Effector memory CD4-positive, alpha-beta T cell (primary cell): ENCODE measurements around the gene DCDC2.
"Not testable (repeated sequence)": the region's sequence is repeated elsewhere in the genome, so short reads cannot be mapped to it uniquely, and the experiment has no call there.

ENCODE experiments used
- DNase-seq, 3 donors: peaks; one replicate each; pipeline ENCODE4 v3.0.0-alpha.2; 2020
- H3K27ac ChIP-seq: 2 replicates; pipeline ENCODE4 v1.7.0; 2013; ENCODE audit warnings: mild to moderate bottlenecking, low read length, moderate library complexity; ENCODE audit not compliant: insufficient read depth, poor library complexity, severe bottlenecking
- H3K27me3 ChIP-seq: replicated peaks from 2 replicates; pipeline ENCODE4 v1.7.0; 2013; ENCODE audit warnings: mild to moderate bottlenecking, low read length; ENCODE audit not compliant: insufficient read depth, control insufficient read depth, poor library complexity, severe bottlenecking
- H3K36me3 ChIP-seq: 2 replicates; pipeline ENCODE4 v1.7.0; 2013; ENCODE audit warnings: mild to moderate bottlenecking, low read length, moderate library complexity; ENCODE audit not compliant: control insufficient read depth, insufficient read depth
- H3K4me1 ChIP-seq: 2 replicates; pipeline ENCODE4 v1.7.0; 2013; ENCODE audit warnings: low read length, mild to moderate bottlenecking; ENCODE audit not compliant: control insufficient read depth, insufficient read depth, poor library complexity, severe bottlenecking
- H3K4me3 ChIP-seq: 2 replicates; pipeline ENCODE4 v1.7.0; 2013; ENCODE audit warnings: low read length, low read depth, mild to moderate bottlenecking; ENCODE audit not compliant: insufficient read depth, poor library complexity, severe bottlenecking
- H3K9me3 ChIP-seq: 2 replicates; pipeline ENCODE4 v1.7.0; 2013; ENCODE audit warnings: mild to moderate bottlenecking, low read length, moderate library complexity; ENCODE audit not compliant: control insufficient read depth

DCDC2 gene

GRCh38 chr6:24327756-24328155 lies 30.1 kb downstream of the DCDC2 start:
- no peaks in the 10 kb centered on the region for H3K36me3 ChIP-seq
- no peak for DNase-seq
- H3K27ac ChIP-seq: no peak overlapping the region
- H3K4me1 ChIP-seq: no peaks in the 10 kb centered on the region
- no peak overlapping the region for H3K4me3 ChIP-seq
- H3K9me3 ChIP-seq: no peaks in the 10 kb centered on the region
- H3K27me3 ChIP-seq: no peaks in the 10 kb centered on the region

DNA sequence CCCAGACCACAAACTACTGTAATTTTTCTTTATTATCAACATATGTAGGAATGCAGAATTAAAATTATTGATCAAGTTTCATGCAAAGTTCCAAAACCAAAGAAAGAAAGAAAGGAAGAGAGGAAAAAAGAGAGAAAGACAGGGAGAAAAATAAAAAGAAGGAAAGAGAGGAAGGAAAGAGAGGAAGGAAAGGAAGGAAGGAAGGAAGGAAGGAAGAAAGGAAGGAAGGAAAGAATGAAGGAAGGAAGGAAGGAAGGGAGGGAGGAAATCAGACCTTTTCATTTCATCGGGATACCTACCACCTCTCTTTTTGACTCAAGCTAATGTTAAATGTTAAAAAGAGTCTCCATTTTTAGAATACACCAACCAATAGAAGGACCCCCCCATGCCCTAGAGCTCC lies 31.9 kb downstream of the DCDC2 start:
- Histone ChIP-seq H3K27me3 (peaks cover 4% of the 10 kb centered on the region), H3K4me1 (no peaks in the 10 kb centered on the region), H3K9me3 (no peaks in the 10 kb centered on the region), H3K27ac (no peak overlapping the region), H3K36me3 (no peaks in the 10 kb centered on the region), H3K4me3 (no peak overlapping the region)
- no peak for DNase-seq

DNA sequence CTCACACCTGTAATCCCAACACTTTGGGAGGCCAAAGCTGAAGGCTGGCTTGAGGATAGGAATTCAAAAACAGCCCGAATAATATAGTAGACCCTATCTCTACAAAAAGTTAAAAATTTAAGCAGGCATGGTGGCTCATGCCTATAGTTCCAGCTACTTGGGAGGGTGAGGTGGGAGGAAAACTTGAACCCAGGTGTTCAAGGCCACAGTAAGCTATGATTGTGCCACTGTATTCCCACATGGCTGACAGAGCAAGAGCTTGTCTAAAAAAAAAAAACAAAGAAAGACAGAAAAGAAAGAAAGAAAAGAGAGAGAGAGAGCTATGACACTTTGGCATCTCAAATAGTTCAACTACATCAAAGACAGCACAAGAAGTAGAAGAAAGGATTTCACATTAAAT lies 33.2 kb downstream of the DCDC2 start:
- no peaks in the 10 kb centered on the region for H3K36me3 ChIP-seq
- H3K27me3 ChIP-seq: peaks cover 4% of the 10 kb centered on the region
- H3K27ac ChIP-seq: no peak overlapping the region
- no peaks in the 10 kb centered on the region for H3K9me3 ChIP-seq
- H3K4me1 ChIP-seq: no peaks in the 10 kb centered on the region
- no peak overlapping the region for H3K4me3 ChIP-seq
- DNase-seq: no peak

GRCh38 chr6:24323632-24324337 lies 34.1 kb downstream of the DCDC2 start:
- Histone ChIP-seq H3K9me3 (no peaks in the 10 kb centered on the region), H3K4me3 (no peak overlapping the region), H3K4me1 (no peaks in the 10 kb centered on the region), H3K27me3 (peaks cover 4% of the 10 kb centered on the region), H3K36me3 (no peaks in the 10 kb centered on the region), H3K27ac (no peak overlapping the region)
- no peak for DNase-seq

DNA sequence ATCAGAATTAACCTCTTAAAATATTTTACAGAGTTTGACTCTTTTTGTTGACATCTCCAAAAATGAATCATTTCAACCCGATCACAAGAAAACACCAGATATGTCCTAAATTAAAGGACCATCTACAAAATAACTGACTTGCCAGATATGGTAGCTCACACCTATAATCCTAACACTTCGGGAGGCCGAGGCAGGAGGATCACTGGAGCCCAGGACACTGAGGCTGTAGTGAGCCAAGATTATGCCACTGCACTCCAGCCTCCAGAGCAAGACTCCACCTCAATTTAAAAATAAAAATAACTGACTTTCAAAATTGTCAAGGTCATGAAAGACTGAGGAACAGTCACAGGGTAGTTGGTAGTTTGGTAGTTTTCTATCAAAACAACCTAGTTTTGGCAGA lies 34.9 kb downstream of the DCDC2 start:
- H3K36me3 ChIP-seq: no peaks in the 10 kb centered on the region
- H3K4me1 ChIP-seq: no peaks in the 10 kb centered on the region
- H3K27ac ChIP-seq: no peak overlapping the region
- peaks cover 4% of the 10 kb centered on the region for H3K27me3 ChIP-seq
- no peaks in the 10 kb centered on the region for H3K9me3 ChIP-seq
- no peak for DNase-seq
- no peak overlapping the region for H3K4me3 ChIP-seq

- H3K27me3 ChIP-seq, H3K4me3 ChIP-seq, H3K27ac ChIP-seq, H3K36me3 ChIP-seq, H3K9me3 ChIP-seq, DNase-seq, H3K4me1 ChIP-seq: not testable (repeated sequence)
Measured at GRCh38 chr6:24322446-24322845, 35.4 kb downstream of the DCDC2 start.

DNA sequence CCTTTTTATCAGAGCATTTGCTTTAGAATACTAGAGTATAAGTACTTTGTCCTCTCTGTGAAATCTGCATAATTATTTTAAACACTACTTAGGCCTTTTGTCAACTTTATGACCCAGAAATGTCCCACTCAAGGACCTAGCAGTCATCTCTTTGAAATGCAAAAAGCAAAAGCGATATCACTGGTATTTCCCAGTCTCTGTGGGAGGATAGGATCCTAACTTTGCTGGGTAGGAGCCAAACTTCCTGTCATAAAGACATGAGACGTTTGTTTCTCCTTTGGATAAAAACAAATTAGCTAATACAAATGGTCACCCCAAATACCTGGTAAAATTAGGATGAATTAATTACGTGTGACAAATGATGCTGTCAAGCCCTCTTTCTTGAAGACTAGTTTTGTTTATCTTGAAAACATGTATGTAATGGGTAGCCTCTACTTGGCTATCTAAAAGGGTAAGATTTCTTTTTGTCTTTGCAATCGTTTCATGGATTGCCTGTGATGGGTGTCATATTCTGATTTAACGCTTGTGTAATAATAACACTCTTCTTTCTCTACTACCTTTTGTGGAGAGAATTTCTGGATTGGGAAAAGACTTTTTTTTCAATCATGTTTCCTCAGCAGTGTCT lies 36.2 kb downstream of the DCDC2 start:
- Histone ChIP-seq H3K4me3 (no peak overlapping the region), H3K4me1 (no peaks in the 10 kb centered on the region), H3K27ac (no peak overlapping the region), H3K9me3 (no peaks in the 10 kb centered on the region), H3K36me3 (no peaks in the 10 kb centered on the region), H3K27me3 (peaks cover 4% of the 10 kb centered on the region)
- DNase-seq: no peak

DNA sequence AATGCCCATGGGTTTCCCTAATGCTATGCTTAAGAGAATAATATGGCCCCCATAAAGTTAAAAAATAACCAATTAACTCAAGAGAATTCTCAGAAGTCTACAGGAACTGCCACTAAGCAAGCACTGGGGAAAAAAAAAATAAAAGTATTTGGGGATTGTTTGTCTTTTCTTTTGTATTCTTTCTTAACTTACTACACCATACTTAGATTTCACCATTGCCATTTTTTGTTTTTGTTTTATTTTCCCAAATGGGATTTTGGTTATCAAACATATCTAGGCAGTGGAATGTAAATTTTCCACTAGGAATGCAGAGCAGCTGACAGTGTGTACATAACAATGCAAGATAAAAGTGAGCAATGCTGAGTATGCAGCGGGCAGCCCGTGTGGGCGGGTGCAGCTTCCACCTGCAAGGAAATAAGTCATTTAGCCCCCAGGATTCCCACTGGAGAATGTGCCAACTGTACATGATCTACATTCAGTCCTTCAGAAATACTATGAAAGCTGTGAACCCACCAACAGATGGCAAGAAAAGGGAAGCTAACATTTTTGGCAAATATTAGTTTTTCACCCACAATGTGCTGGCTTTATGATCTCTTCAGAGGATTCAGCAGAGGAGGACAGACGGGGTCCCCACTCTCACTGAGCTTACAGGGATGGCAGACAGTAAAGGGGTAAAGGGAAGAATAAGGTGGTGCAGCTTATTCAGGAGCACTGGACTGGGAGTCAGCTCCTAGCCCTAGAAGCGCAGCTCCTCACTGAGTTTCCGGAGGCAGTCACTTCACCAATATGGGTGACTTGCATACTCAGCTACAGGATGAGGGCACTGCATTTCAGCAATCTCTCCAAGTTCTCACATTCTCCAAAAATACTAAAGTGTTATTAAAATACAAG lies 44.4 kb downstream of the DCDC2 start:
- no peak overlapping the region for H3K4me3 ChIP-seq
- H3K27me3 ChIP-seq: no peaks in the 10 kb centered on the region
- H3K9me3 ChIP-seq: no peaks in the 10 kb centered on the region
- H3K36me3 ChIP-seq: no peaks in the 10 kb centered on the region
- no peak overlapping the region for H3K27ac ChIP-seq
- H3K4me1 ChIP-seq: no peaks in the 10 kb centered on the region
- no peak for DNase-seq

GRCh38 chr6:24311775-24312174 lies 46.1 kb downstream of the DCDC2 start:
- not testable (repeated sequence) for H3K9me3 ChIP-seq, H3K27ac ChIP-seq, H3K4me1 ChIP-seq, H3K27me3 ChIP-seq, H3K36me3 ChIP-seq, H3K4me3 ChIP-seq, DNase-seq

GRCh38 chr6:24307881-24308280 lies 50.0 kb downstream of the DCDC2 start:
- DNase-seq: no peak

More at GRCh38 chr6:24307881-24308280, 50.0 kb downstream of the DCDC2 start:
- Histone ChIP-seq H3K4me3 (no peak overlapping the region), H3K27ac (no peak overlapping the region), H3K27me3 (no peaks in the 10 kb centered on the region), H3K4me1 (no peaks in the 10 kb centered on the region), H3K9me3 (no peaks in the 10 kb centered on the region), H3K36me3 (no peaks in the 10 kb centered on the region)
